Measurements from ENCODE around the gene AP2A1. TPM values are rescaled to one million over a fixed set of nuclear protein-coding genes. Genes with fewer than 3 reads are reported as not detected.

AP2A1 gene
- total and polyA plus RNA-seq, 2 donors (not counting 1 experiment from before 2014, with no cell fraction given), result 64.2 to 95.0 TPM

- H4K20me1 ChIP-seq (ENCODE audit: control insufficient read depth, extremely low read depth, insufficient read depth, low read length), result no peaks in the 10 kb centered on the region
- no peak overlapping the region for H3K9ac ChIP-seq (ENCODE audit: insufficient read depth, low read length)
- H3K4me1 ChIP-seq (ENCODE audit: control insufficient read depth, extremely low read depth, insufficient read depth, low read length), result peaks cover 7% of the 10 kb centered on the region
- no peak overlapping the region for H2AFZ ChIP-seq (ENCODE audit: low read length)
- H3K4me2 ChIP-seq (ENCODE audit: extremely low read depth, insufficient read depth, low read length), result no peak overlapping the region
- TF ChIP-seq EZH2 (IDR thresholded peaks at IDR 0.05; ENCODE audit: low read length, missing control alignments) (no peak), CTCF (conservative IDR thresholded peaks at IDR 0.05 in 1 of 2, IDR thresholded peaks at IDR 0.05 in 1 of 2; ENCODE audit: low read depth in 1 of 2, low read length in 2 of 2) (no peak)
- H3K9me3 ChIP-seq (ENCODE audit: control insufficient read depth, insufficient read depth, low read depth, low read length), result no peaks in the 10 kb centered on the region
- H3K4me3 ChIP-seq (replicated peaks in 1 of 4; ENCODE audit: control extremely low read depth in 1 of 4, insufficient read depth in 1 of 4, low read depth in 3 of 4, low read length in 4 of 4), result no peak overlapping the region
- H3K36me3 ChIP-seq (ENCODE audit: control insufficient read depth, insufficient read depth, low read length), result peaks cover 21% of the 10 kb centered on the region
- no peak for DNase-seq (ENCODE audit: low read depth in 2 of 2)
- H3K79me2 ChIP-seq (ENCODE audit: control insufficient read depth, insufficient read depth, low read length), result no peaks in the 10 kb centered on the region
- H3K27ac ChIP-seq (ENCODE audit: insufficient read depth, low read length), result no peak overlapping the region
- no peaks in the 10 kb centered on the region for H3K27me3 ChIP-seq (ENCODE audit: control insufficient read depth, insufficient read depth, low read length)
Observed at GRCh38 chr19:49806620-49806959, 39.8 kb downstream of the AP2A1 start.

DNA sequence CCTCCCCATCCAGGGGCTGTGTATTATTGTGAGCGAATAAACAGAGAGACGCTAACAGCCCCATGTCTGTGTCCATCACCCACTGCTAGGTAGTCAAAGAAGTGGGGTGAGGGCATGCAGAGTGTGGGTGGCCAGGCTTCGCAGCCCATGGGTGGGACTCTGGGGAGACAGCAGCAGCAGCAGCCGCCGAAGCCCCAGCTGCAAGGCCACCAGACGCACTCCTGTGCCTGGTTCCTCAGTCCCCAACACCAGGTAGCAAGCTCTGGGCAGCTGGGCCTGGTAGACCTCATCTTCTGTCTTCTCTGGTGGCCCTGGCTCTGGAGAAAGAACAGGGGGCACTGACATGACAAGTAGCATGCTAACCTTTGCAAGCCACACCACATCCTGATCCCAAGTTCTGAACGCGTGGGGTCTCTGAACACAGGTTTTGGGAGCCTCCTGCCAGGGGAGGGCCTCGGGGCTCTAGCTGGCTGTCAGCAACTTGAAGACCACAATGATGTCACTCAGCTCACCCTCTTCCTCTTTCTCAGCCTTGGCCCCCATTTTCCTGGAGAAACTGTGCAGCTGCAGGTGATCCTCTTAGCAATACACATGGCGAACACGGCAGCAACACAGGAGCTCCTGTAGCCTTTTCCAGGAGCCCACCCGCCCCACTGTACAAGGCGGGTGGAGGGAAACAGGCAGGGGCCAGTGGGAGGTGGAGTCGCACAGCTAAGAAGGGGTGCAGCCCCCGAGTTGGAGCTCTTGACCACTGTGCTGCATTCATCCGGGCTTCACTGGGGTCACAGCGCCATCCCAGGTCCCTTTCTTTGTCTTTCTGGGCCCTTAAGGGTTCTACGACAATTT lies 40.5 kb downstream of the AP2A1 start:
- Histone ChIP-seq H3K4me1 (ENCODE audit: control insufficient read depth, extremely low read depth, insufficient read depth, low read length) (peaks cover 8% of the 10 kb centered on the region), H3K9me3 (ENCODE audit: control insufficient read depth, insufficient read depth, low read depth, low read length) (no peaks in the 10 kb centered on the region), H3K9ac (ENCODE audit: insufficient read depth, low read length) (no peak overlapping the region), H3K36me3 (ENCODE audit: control insufficient read depth, insufficient read depth, low read length) (peaks cover 21% of the 10 kb centered on the region), H3K27ac (ENCODE audit: insufficient read depth, low read length) (no peak overlapping the region), H3K4me2 (ENCODE audit: extremely low read depth, insufficient read depth, low read length) (no peak overlapping the region), H2AFZ (ENCODE audit: low read length) (no peak overlapping the region), H4K20me1 (ENCODE audit: control insufficient read depth, extremely low read depth, insufficient read depth, low read length) (no peaks in the 10 kb centered on the region), H3K79me2 (ENCODE audit: control insufficient read depth, insufficient read depth, low read length) (no peaks in the 10 kb centered on the region), H3K4me3 (replicated peaks in 1 of 4; ENCODE audit: control extremely low read depth in 1 of 4, insufficient read depth in 1 of 4, low read depth in 3 of 4, low read length in 4 of 4) (no peak overlapping the region), H3K27me3 (ENCODE audit: control insufficient read depth, insufficient read depth, low read length) (no peaks in the 10 kb centered on the region)
- no peak for TF ChIP-seq EZH2 (IDR thresholded peaks at IDR 0.05; ENCODE audit: low read length, missing control alignments)
- TF ChIP-seq CTCF (conservative IDR thresholded peaks at IDR 0.05 in 1 of 2, IDR thresholded peaks at IDR 0.05 in 1 of 2; ENCODE audit: low read depth in 1 of 2, low read length in 2 of 2), result no peak
- DNase-seq (ENCODE audit: low read depth in 2 of 2), result no peak

DNA sequence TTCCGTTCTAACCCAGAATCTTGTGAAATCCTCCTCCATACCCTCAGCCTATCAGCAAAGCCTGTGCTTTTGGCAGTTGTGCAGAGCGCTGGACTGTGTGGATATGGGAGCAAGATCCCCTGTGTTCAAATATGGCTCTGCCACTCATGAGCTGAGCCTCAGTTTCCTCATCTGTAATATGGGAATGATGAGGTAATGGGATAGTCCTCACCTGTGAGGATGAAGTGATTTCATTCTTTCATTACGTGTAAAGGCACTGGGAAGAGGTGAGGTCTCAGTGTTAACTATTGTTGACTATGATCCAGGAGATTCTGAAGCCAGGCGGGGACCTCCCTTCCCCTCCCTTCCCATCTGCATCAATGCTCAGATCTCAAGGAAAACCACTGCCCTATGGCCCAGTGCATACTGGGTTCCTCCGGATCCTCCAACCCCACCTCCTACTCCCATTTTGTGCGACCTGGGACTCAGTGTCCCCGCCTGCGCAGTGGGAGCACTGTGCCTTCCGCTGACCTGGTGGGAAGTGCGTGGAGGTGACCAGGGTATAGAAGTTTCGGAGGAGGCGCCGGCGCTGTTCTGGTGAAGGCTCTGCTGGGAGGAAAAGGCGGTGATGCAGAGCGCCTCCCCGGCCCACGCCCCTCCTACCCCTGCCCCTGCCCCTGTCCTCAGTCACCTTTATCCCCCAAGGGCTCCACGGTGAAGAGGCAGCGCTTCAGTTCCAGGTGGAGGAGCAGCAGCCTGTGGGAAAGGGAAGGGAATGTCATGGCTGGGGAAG lies 41.3 kb downstream of the AP2A1 start:
- Histone ChIP-seq H3K9ac (ENCODE audit: insufficient read depth, low read length) (no peak overlapping the region), H3K4me2 (ENCODE audit: extremely low read depth, insufficient read depth, low read length) (peak overlapping the region; percentile 20), H3K27me3 (ENCODE audit: control insufficient read depth, insufficient read depth, low read length) (no peaks in the 10 kb centered on the region), H3K9me3 (ENCODE audit: control insufficient read depth, insufficient read depth, low read depth, low read length) (no peaks in the 10 kb centered on the region), H3K36me3 (ENCODE audit: control insufficient read depth, insufficient read depth, low read length) (peaks cover 16% of the 10 kb centered on the region), H4K20me1 (ENCODE audit: control insufficient read depth, extremely low read depth, insufficient read depth, low read length) (no peaks in the 10 kb centered on the region), H3K27ac (ENCODE audit: insufficient read depth, low read length) (no peak overlapping the region), H3K4me1 (ENCODE audit: control insufficient read depth, extremely low read depth, insufficient read depth, low read length) (peaks cover 6% of the 10 kb centered on the region), H2AFZ (ENCODE audit: low read length) (no peak overlapping the region), H3K4me3 (replicated peaks in 1 of 4; ENCODE audit: control extremely low read depth in 1 of 4, insufficient read depth in 1 of 4, low read depth in 3 of 4, low read length in 4 of 4) (peak overlapping the region in 1 of 4 experiments; percentile 25), H3K79me2 (ENCODE audit: control insufficient read depth, insufficient read depth, low read length) (no peaks in the 10 kb centered on the region)
- TF ChIP-seq EZH2 (IDR thresholded peaks at IDR 0.05; ENCODE audit: low read length, missing control alignments) (no peak), CTCF (conservative IDR thresholded peaks at IDR 0.05 in 1 of 2, IDR thresholded peaks at IDR 0.05 in 1 of 2; ENCODE audit: low read depth in 1 of 2, low read length in 2 of 2) (no peak)
- no peak for DNase-seq (ENCODE audit: low read depth in 2 of 2)

Data from fibroblast of lung (primary cell).